ENCODE measurements around the gene PPA1. TPM values are rescaled to one million over a fixed set of nuclear protein-coding genes. Genes with fewer than 3 reads are reported as not detected.

PPA1 gene
- polyA plus RNA-seq, 1 donor from 2014 or later = 402 TPM

- Histone ChIP-seq H3K27ac (ENCODE audit: low read length) (no peak overlapping the region), H3K4me3 (ENCODE audit: low read length) (no peak overlapping the region), H3K4me2 (ENCODE audit: low read length) (no peak overlapping the region), H2AFZ (ENCODE audit: low read depth, low read length) (no peak overlapping the region), H3F3A (ENCODE audit: insufficient read depth, low read length, poor library complexity, severe bottlenecking) (no peaks in the 10 kb centered on the region), H4K20me1 (ENCODE audit: insufficient read depth) (no peaks in the 10 kb centered on the region), H3K36me3 (ENCODE audit: insufficient read depth, low read length) (no peaks in the 10 kb centered on the region), H3K9ac (ENCODE audit: low read length) (no peak overlapping the region), H3K79me2 (replicated peaks; ENCODE audit: insufficient read depth, low read length) (no peaks in the 10 kb centered on the region), H3K9me2 (ENCODE audit: insufficient read depth, low read length) (no peaks in the 10 kb centered on the region), H3K27me3 (ENCODE audit: insufficient read depth, low read depth, low read length) (no peaks in the 10 kb centered on the region), H3K9me3 (ENCODE audit: low read length) (no peaks in the 10 kb centered on the region)
- TF ChIP-seq POLR2AphosphoS5 (IDR thresholded peaks at IDR 0.05) (no peak), MXI1 (conservative IDR thresholded peaks at IDR 0.05; ENCODE audit: poor library complexity, severe bottlenecking) (no peak), EP300 (conservative IDR thresholded peaks at IDR 0.05; ENCODE audit: poor library complexity, severe bottlenecking) (no peak), EZH2 (IDR thresholded peaks at IDR 0.05; ENCODE audit: borderline replicate concordance, insufficient read depth, low read length, poor library complexity, severe bottlenecking) (no peak), TAF1 (IDR thresholded peaks at IDR 0.05; ENCODE audit: low read depth) (no peak), SMC3 (conservative IDR thresholded peaks at IDR 0.05; ENCODE audit: poor library complexity) (no peak), CTCF (IDR thresholded peaks at IDR 0.05; ENCODE audit: poor library complexity, severe bottlenecking) (no peak), REST (IDR thresholded peaks at IDR 0.05; ENCODE audit: borderline replicate concordance) (no peak), RAD21 (conservative IDR thresholded peaks at IDR 0.05) (no peak)
Observed at GRCh38 chr10:70250961-70251680, 17.9 kb upstream of the PPA1 start.

- Histone ChIP-seq H2AFZ (ENCODE audit: low read depth, low read length) (no peak overlapping the region), H3K4me2 (ENCODE audit: low read length) (no peak overlapping the region), H3K9me3 (ENCODE audit: low read length) (no peaks in the 10 kb centered on the region), H3K27me3 (ENCODE audit: insufficient read depth, low read depth, low read length) (no peaks in the 10 kb centered on the region), H3K36me3 (ENCODE audit: insufficient read depth, low read length) (no peaks in the 10 kb centered on the region), H3K27ac (ENCODE audit: low read length) (no peak overlapping the region), H3K79me2 (replicated peaks; ENCODE audit: insufficient read depth, low read length) (no peaks in the 10 kb centered on the region), H3K9me2 (ENCODE audit: insufficient read depth, low read length) (no peaks in the 10 kb centered on the region), H4K20me1 (ENCODE audit: insufficient read depth) (no peaks in the 10 kb centered on the region), H3K4me3 (ENCODE audit: low read length) (no peak overlapping the region), H3F3A (ENCODE audit: insufficient read depth, low read length, poor library complexity, severe bottlenecking) (no peaks in the 10 kb centered on the region), H3K9ac (ENCODE audit: low read length) (no peak overlapping the region)
- TF ChIP-seq POLR2AphosphoS5 (IDR thresholded peaks at IDR 0.05) = no peak
- TF ChIP-seq MXI1 (conservative IDR thresholded peaks at IDR 0.05; ENCODE audit: poor library complexity, severe bottlenecking) = no peak
- TF ChIP-seq SMC3 (conservative IDR thresholded peaks at IDR 0.05; ENCODE audit: poor library complexity) = no peak
- TF ChIP-seq EZH2 (IDR thresholded peaks at IDR 0.05; ENCODE audit: borderline replicate concordance, insufficient read depth, low read length, poor library complexity, severe bottlenecking) = no peak
- TF ChIP-seq REST (IDR thresholded peaks at IDR 0.05; ENCODE audit: borderline replicate concordance) = no peak
- no peak for TF ChIP-seq CTCF (IDR thresholded peaks at IDR 0.05; ENCODE audit: poor library complexity, severe bottlenecking)
- no peak for TF ChIP-seq EP300 (conservative IDR thresholded peaks at IDR 0.05; ENCODE audit: poor library complexity, severe bottlenecking)
- no peak for TF ChIP-seq RAD21 (conservative IDR thresholded peaks at IDR 0.05)
- TF ChIP-seq TAF1 (IDR thresholded peaks at IDR 0.05; ENCODE audit: low read depth) = no peak
Observed at GRCh38 chr10:70247360-70247759, 14.1 kb upstream of the PPA1 start.

Measured in neural cell (in vitro differentiated cells).